ENCODE data around the gene ATN1.

Gene ATN1

DNA sequence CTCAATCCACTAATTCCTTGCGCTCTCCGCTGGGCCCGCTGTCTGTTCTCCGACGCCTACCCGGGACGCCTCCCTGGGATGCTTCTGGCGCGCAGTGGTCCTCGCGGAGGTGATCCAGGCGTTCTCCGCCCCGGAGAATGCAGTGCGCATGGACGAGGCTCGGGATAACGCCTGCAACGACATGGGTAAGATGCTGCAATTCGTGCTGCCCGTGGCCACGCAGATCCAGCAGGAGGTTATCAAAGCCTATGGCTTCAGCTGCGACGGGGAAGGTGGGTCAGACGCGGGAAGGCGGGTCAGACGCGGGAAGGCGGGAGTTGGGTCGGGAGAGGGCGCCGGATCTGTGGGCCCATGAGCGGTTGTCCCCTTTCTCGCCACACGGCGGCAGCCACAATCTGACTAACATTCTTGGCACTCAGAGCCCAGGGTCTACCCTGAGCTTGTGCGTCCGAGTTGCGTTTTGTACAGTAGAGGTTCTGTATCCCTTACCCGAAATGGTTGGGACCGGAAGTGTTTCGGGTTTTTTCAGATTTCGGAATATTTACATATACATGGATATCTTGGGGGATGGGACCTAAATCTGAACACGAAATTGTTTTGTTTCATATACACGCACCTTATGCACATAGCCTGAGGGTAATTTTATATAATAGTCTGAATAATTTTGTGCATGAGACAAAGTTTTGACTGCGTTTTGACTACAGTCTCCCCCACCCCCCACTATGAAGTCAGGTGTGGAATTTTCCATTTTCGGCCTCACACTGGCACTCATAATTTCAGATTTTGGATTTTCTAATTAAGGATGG lies 16.8 kb downstream of the ATN1 start (continued):
- TF ChIP-seq ZNF777 (tag by site-specific recombination; IDR thresholded peaks at IDR 0.05; ENCODE audit: borderline replicate concordance) (0 out of 2 replicates have a peak, but pooled peaks have one; percentile 76), ZNF114 (tag by site-specific recombination; IDR thresholded peaks at IDR 0.05) (no peak), ZBTB20 (tag by site-specific recombination; IDR thresholded peaks at IDR 0.05) (peak; percentile 98), ZNF146 (tag by site-specific recombination; IDR thresholded peaks at IDR 0.05) (peak; percentile 3; the same call in 1 of the 2 replicates), ZNF830 (tag by site-specific recombination; IDR thresholded peaks at IDR 0.05; ENCODE audit: low read depth) (no peak), ZNF140 (tag by site-specific recombination; IDR thresholded peaks at IDR 0.05) (no peak), YY2 (tag by site-specific recombination; IDR thresholded peaks at IDR 0.05) (no peak), ZNF214 (tag by site-specific recombination; IDR thresholded peaks at IDR 0.05; ENCODE audit: borderline replicate concordance) (no peak), SP2 (tag by site-specific recombination; IDR thresholded peaks at IDR 0.05) (peak; percentile 96), ZNF37A (tag by site-specific recombination; IDR thresholded peaks at IDR 0.05) (no peak), ZNF610 (tag by site-specific recombination; IDR thresholded peaks at IDR 0.05; ENCODE audit: borderline replicate concordance) (0 out of 2 replicates have a peak, but pooled peaks have one; percentile 11), ZNF624 (tag by site-specific recombination; IDR thresholded peaks at IDR 0.05) (no peak; the same call in 1 of the 2 replicates), YY1 (tag by site-specific recombination; IDR thresholded peaks at IDR 0.05) (no peak), ZNF311 (tag by site-specific recombination; IDR thresholded peaks at IDR 0.05; ENCODE audit: borderline replicate concordance) (no peak), ZNF266 (tag by site-specific recombination; IDR thresholded peaks at IDR 0.05; ENCODE audit: low read depth) (no peak), RBAK (tag by site-specific recombination; IDR thresholded peaks at IDR 0.05) (no peak)
- TF ChIP-seq, protein P1, sequence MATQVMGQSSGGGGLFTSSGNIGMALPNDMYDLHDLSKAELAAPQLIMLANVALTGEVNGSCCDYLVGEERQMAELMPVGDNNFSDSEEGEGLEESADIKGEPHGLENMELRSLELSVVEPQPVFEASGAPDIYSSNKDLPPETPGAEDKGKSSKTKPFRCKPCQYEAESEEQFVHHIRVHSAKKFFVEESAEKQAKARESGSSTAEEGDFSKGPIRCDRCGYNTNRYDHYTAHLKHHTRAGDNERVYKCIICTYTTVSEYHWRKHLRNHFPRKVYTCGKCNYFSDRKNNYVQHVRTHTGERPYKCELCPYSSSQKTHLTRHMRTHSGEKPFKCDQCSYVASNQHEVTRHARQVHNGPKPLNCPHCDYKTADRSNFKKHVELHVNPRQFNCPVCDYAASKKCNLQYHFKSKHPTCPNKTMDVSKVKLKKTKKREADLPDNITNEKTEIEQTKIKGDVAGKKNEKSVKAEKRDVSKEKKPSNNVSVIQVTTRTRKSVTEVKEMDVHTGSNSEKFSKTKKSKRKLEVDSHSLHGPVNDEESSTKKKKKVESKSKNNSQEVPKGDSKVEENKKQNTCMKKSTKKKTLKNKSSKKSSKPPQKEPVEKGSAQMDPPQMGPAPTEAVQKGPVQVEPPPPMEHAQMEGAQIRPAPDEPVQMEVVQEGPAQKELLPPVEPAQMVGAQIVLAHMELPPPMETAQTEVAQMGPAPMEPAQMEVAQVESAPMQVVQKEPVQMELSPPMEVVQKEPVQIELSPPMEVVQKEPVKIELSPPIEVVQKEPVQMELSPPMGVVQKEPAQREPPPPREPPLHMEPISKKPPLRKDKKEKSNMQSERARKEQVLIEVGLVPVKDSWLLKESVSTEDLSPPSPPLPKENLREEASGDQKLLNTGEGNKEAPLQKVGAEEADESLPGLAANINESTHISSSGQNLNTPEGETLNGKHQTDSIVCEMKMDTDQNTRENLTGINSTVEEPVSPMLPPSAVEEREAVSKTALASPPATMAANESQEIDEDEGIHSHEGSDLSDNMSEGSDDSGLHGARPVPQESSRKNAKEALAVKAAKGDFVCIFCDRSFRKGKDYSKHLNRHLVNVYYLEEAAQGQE (tag by site-specific recombination; IDR thresholded peaks at IDR 0.05): no peak; the same call in 1 of the 2 replicates
- TF ChIP-seq, protein P2, sequence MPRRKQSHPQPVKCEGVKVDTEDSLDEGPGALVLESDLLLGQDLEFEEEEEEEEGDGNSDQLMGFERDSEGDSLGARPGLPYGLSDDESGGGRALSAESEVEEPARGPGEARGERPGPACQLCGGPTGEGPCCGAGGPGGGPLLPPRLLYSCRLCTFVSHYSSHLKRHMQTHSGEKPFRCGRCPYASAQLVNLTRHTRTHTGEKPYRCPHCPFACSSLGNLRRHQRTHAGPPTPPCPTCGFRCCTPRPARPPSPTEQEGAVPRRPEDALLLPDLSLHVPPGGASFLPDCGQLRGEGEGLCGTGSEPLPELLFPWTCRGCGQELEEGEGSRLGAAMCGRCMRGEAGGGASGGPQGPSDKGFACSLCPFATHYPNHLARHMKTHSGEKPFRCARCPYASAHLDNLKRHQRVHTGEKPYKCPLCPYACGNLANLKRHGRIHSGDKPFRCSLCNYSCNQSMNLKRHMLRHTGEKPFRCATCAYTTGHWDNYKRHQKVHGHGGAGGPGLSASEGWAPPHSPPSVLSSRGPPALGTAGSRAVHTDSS (tag by site-specific recombination; IDR thresholded peaks at IDR 0.05): no peak
- TF ChIP-seq, protein P3, sequence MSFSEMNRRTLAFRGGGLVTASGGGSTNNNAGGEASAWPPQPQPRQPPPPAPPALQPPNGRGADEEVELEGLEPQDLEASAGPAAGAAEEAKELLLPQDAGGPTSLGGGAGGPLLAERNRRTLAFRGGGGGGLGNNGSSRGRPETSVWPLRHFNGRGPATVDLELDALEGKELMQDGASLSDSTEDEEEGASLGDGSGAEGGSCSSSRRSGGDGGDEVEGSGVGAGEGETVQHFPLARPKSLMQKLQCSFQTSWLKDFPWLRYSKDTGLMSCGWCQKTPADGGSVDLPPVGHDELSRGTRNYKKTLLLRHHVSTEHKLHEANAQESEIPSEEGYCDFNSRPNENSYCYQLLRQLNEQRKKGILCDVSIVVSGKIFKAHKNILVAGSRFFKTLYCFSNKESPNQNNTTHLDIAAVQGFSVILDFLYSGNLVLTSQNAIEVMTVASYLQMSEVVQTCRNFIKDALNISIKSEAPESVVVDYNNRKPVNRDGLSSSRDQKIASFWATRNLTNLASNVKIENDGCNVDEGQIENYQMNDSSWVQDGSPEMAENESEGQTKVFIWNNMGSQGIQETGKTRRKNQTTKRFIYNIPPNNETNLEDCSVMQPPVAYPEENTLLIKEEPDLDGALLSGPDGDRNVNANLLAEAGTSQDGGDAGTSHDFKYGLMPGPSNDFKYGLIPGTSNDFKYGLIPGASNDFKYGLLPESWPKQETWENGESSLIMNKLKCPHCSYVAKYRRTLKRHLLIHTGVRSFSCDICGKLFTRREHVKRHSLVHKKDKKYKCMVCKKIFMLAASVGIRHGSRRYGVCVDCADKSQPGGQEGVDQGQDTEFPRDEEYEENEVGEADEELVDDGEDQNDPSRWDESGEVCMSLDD (tag by site-specific recombination; IDR thresholded peaks at IDR 0.05): no peak; the same call in 1 of the 2 replicates
- TF ChIP-seq, protein P4, sequence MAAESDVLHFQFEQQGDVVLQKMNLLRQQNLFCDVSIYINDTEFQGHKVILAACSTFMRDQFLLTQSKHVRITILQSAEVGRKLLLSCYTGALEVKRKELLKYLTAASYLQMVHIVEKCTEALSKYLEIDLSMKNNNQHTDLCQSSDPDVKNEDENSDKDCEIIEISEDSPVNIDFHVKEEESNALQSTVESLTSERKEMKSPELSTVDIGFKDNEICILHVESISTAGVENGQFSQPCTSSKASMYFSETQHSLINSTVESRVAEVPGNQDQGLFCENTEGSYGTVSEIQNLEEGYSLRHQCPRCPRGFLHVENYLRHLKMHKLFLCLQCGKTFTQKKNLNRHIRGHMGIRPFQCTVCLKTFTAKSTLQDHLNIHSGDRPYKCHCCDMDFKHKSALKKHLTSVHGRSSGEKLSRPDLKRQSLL (tag by site-specific recombination; IDR thresholded peaks at IDR 0.05): no peak; the same call in 1 of the 2 replicates
- TF ChIP-seq, protein P5, sequence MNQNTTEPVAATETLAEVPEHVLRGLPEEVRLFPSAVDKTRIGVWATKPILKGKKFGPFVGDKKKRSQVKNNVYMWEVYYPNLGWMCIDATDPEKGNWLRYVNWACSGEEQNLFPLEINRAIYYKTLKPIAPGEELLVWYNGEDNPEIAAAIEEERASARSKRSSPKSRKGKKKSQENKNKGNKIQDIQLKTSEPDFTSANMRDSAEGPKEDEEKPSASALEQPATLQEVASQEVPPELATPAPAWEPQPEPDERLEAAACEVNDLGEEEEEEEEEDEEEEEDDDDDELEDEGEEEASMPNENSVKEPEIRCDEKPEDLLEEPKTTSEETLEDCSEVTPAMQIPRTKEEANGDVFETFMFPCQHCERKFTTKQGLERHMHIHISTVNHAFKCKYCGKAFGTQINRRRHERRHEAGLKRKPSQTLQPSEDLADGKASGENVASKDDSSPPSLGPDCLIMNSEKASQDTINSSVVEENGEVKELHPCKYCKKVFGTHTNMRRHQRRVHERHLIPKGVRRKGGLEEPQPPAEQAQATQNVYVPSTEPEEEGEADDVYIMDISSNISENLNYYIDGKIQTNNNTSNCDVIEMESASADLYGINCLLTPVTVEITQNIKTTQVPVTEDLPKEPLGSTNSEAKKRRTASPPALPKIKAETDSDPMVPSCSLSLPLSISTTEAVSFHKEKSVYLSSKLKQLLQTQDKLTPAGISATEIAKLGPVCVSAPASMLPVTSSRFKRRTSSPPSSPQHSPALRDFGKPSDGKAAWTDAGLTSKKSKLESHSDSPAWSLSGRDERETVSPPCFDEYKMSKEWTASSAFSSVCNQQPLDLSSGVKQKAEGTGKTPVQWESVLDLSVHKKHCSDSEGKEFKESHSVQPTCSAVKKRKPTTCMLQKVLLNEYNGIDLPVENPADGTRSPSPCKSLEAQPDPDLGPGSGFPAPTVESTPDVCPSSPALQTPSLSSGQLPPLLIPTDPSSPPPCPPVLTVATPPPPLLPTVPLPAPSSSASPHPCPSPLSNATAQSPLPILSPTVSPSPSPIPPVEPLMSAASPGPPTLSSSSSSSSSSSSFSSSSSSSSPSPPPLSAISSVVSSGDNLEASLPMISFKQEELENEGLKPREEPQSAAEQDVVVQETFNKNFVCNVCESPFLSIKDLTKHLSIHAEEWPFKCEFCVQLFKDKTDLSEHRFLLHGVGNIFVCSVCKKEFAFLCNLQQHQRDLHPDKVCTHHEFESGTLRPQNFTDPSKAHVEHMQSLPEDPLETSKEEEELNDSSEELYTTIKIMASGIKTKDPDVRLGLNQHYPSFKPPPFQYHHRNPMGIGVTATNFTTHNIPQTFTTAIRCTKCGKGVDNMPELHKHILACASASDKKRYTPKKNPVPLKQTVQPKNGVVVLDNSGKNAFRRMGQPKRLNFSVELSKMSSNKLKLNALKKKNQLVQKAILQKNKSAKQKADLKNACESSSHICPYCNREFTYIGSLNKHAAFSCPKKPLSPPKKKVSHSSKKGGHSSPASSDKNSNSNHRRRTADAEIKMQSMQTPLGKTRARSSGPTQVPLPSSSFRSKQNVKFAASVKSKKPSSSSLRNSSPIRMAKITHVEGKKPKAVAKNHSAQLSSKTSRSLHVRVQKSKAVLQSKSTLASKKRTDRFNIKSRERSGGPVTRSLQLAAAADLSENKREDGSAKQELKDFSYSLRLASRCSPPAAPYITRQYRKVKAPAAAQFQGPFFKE (tag by site-specific recombination; IDR thresholded peaks at IDR 0.05; ENCODE audit: borderline replicate concordance): peak; percentile 97; the same call in 1 of the 2 replicates
- TF ChIP-seq, protein P6, sequence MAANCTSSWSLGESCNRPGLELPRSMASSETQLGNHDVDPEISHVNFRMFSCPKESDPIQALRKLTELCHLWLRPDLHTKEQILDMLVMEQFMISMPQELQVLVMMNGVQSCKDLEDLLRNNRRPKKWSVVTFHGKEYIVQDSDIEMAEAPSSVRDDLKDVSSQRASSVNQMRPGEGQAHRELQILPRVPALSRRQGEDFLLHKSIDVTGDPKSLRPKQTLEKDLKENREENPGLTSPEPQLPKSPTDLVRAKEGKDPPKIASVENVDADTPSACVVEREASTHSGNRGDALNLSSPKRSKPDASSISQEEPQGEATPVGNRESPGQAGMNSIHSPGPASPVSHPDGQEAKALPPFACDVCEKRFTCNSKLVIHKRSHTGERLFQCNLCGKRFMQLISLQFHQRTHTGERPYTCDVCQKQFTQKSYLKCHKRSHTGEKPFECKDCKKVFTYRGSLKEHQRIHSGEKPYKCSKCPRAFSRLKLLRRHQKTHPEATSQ (tag by site-specific recombination; IDR thresholded peaks at IDR 0.05): no peak
